ENCODE results near the gene SLCO3A1.
"Not testable (repeated sequence)": the region's sequence is repeated elsewhere in the genome, so short reads cannot be mapped to it uniquely, and the experiment has no call there.

Gene SLCO3A1

DNA sequence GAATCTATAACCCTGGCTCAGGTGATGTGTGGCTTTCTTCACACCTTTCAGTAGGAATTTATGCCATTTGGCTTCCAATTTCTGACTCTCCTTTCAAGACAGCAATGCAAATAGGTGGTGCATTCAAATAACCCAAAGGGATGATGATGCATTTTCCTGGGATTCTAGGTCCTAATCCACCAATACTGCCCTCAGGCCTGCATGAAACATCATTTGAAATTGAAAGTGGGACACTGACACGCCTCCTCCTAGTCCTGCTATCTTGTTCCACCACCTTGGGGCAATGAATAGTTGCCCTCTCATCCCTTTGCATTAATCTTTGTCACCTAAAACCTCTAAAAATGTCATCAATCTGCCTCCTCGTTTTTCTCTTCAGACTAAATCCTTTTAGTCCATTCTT is 341.7 kb downstream of the SLCO3A1 start:
- TF ChIP-seq, protein P1, sequence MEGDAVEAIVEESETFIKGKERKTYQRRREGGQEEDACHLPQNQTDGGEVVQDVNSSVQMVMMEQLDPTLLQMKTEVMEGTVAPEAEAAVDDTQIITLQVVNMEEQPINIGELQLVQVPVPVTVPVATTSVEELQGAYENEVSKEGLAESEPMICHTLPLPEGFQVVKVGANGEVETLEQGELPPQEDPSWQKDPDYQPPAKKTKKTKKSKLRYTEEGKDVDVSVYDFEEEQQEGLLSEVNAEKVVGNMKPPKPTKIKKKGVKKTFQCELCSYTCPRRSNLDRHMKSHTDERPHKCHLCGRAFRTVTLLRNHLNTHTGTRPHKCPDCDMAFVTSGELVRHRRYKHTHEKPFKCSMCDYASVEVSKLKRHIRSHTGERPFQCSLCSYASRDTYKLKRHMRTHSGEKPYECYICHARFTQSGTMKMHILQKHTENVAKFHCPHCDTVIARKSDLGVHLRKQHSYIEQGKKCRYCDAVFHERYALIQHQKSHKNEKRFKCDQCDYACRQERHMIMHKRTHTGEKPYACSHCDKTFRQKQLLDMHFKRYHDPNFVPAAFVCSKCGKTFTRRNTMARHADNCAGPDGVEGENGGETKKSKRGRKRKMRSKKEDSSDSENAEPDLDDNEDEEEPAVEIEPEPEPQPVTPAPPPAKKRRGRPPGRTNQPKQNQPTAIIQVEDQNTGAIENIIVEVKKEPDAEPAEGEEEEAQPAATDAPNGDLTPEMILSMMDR (conservative IDR thresholded peaks at IDR 0.05; ENCODE audit: low read depth, low read length) = no peak
- no peak overlapping the region for H3K4me3 ChIP-seq (ENCODE audit: low read length)
- DNase-seq (ENCODE audit: low read depth) = no peak

DNA sequence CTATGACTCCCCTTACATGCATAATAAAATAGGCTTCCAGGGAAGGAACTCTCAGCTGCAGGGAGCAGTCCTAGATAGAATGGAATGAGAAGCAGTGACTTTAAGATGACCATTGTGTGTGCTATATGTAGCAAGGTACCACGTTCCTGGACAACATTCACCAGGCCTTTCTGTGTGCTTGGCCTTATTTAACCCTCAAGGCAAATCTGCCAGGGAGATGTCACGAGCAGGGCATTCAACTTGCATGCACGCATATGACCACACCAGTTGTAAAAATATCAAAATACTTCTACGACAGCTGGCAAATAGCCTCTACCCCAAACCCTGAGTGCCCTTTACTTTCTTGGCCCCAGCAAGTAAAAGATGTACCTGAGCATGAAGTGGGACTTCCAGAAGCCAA is 342.8 kb downstream of the SLCO3A1 start:
- H3K4me3 ChIP-seq (ENCODE audit: low read length) = no peak overlapping the region
- DNase-seq (ENCODE audit: low read depth) = no peak
- TF ChIP-seq, protein P1 (conservative IDR thresholded peaks at IDR 0.05; ENCODE audit: low read depth, low read length) = no peak

DNA sequence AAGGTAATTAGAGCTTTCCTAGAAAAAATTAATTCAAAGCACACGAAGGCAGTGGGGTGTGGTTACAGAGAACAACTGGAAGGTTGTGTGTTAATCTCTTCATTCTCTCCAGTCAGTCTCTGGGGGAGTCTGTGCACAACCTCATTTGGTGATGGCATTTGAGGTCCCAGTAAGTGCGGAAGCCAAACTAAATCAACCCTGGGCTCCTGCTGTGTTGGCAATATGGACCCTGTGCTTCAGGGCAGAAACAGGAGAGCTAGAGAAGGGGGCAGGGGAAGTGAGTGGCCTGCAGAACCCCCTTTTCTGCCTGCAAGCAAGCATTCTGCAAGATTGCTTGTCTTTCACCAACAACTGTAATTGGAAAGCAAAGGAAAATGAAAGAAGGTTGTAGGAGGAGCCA is 344.2 kb downstream of the SLCO3A1 start:
- no peak overlapping the region for H3K4me3 ChIP-seq (ENCODE audit: low read length)
- TF ChIP-seq, protein P1 (conservative IDR thresholded peaks at IDR 0.05; ENCODE audit: low read depth, low read length) = no peak
- no peak for DNase-seq (ENCODE audit: low read depth)

DNA sequence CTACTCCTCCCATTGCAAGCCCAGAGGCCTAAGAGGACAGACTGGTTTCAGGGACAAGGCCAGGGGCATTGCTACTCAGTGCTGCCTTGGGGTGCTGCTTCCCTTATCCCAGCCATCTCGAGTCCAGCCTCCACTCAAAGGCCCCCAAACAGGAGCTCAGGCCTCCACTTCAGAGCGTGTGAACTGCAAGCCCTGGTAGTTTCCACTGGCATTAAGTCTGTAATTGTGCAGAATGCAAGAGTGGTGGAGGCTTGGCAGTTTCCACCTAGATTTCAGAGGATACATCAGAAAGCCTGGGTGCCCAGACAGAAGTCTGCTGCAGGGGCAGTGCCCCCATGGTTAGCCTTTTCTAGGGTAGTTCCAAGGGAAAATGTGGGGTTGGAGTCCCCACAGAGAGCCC is 347.4 kb downstream of the SLCO3A1 start:
- no peak for DNase-seq (ENCODE audit: low read depth)
- no peak overlapping the region for H3K4me3 ChIP-seq (ENCODE audit: low read length)
- TF ChIP-seq, protein P1 (conservative IDR thresholded peaks at IDR 0.05; ENCODE audit: low read depth, low read length) = no peak

DNA sequence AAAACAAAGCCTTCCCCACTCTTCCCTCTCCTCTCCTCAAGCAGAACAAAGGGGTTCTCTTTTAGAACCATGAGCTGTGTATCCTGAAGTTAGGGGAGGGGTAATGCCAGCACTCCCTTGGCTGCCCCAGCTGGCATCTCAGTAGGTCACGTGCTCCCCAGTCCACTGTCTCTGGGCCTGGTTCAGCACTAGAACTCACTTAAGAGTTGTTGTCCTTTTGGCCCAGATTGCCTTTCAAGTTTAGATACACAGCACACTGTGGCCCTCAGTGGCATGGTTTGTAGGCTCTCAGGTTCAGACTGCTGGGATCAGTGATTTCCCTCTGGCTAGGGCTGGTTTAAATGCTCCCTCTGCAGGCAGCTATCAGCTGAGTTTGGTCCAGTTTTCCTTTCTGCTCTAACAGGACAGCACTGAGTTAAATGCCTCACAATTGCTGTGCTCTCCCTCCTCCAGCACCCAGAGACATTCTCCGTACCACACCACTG is 351.8 kb downstream of the SLCO3A1 start:
- TF ChIP-seq, protein P1 (conservative IDR thresholded peaks at IDR 0.05; ENCODE audit: low read depth, low read length) = peak; percentile 41
- H3K4me3 ChIP-seq (ENCODE audit: low read length) = no peak overlapping the region
- DNase-seq (ENCODE audit: low read depth) = no peak

DNA sequence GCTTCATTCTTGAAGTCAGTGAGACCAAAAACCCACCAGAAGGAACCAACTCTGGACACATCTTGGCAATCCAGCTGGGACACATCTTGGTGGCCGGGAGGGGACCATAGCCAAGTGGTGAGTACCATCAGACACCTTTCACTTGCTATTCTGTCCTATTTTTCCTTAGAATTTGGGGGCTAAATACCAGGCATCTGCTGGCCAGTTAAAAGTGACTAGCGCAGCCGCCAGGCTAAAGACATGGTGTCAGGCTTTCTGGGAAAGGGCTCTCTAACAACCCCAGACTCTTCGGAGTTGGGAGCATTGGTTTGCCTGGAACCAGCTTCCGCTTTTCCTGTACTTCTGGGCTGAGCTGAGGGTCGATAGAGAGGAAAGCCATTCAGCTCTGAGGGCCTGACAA is 354.1 kb downstream of the SLCO3A1 start:
- H3K4me3 ChIP-seq (ENCODE audit: low read length); DNase-seq (ENCODE audit: low read depth): not testable (repeated sequence)

All from retinal pigment epithelial cell (primary cell).